H9 (cell line): ENCODE data around the gene ARPC2. TPM values are rescaled to one million over a fixed set of nuclear protein-coding genes. Genes with fewer than 3 reads are reported as not detected.

Source experiments
- DNase-seq: peaks from one replicate; pipeline ENCODE4 v3.0.0-alpha.2; 2017
- H2AFZ ChIP-seq: one replicate; pipeline ENCODE4 v1.6.1; 2013; ENCODE audit warnings: mild to moderate bottlenecking, low read length, control low read depth, moderate library complexity
- H2AK5ac ChIP-seq: 2 replicates; pipeline ENCODE4 v1.6.1; 2013; ENCODE audit warnings: low read length, control low read depth, mixed read lengths; ENCODE audit not compliant: insufficient read length
- H2BK120ac ChIP-seq: one replicate; pipeline ENCODE4 v1.6.1; 2013; ENCODE audit warnings: low read depth, mild to moderate bottlenecking, low read length, control low read depth, inconsistent platforms; ENCODE audit not compliant: poor library complexity, severe bottlenecking
- H2BK12ac ChIP-seq: 2 replicates; pipeline ENCODE4 v1.6.1; 2013; ENCODE audit warnings: low read length, control low read depth, mixed read lengths, low read depth; ENCODE audit not compliant: insufficient read length
- H2BK15ac ChIP-seq: 2 replicates; pipeline ENCODE4 v1.6.1; 2013; ENCODE audit warnings: low read depth, low read length, control low read depth
- H2BK20ac ChIP-seq: one replicate; pipeline ENCODE4 v1.6.1; 2013; ENCODE audit warnings: low read depth, mild to moderate bottlenecking, low read length, control low read depth, inconsistent platforms; ENCODE audit not compliant: poor library complexity, severe bottlenecking
- H2BK5ac ChIP-seq: 2 replicates; pipeline ENCODE4 v1.6.1; 2013; ENCODE audit warnings: low read length, control low read depth, mixed read lengths; ENCODE audit not compliant: insufficient read length
- H3K14ac ChIP-seq: 2 replicates; pipeline ENCODE4 v1.6.1; 2013; ENCODE audit warnings: low read length, control low read depth; ENCODE audit not compliant: insufficient read depth
- H3K18ac ChIP-seq: 2 replicates; pipeline ENCODE4 v1.6.1; 2013; ENCODE audit warnings: low read depth, mild to moderate bottlenecking, mixed read lengths, low read length, control low read depth; ENCODE audit not compliant: insufficient read length
- H3K23ac ChIP-seq: 2 replicates; pipeline ENCODE4 v1.6.1; 2013; ENCODE audit warnings: low read length, control low read depth, mixed read lengths, low read depth; ENCODE audit not compliant: insufficient read length
- H3K23me2 ChIP-seq: 2 replicates; pipeline ENCODE4 v1.6.1; 2013; ENCODE audit warnings: low read depth, mild to moderate bottlenecking, mixed read lengths, low read length, control low read depth; ENCODE audit not compliant: insufficient read length, poor library complexity, severe bottlenecking
- H3K27ac ChIP-seq: 2 replicates; pipeline ENCODE4 v1.5.1; 2013; ENCODE audit warnings: low read length, control low read depth, mixed read lengths, low read depth; ENCODE audit not compliant: insufficient read length
- H3K27me3 ChIP-seq: 2 replicates; pipeline ENCODE4 v1.6.1; 2013; ENCODE audit warnings: low read length, control low read depth, inconsistent platforms; ENCODE audit not compliant: insufficient read depth
- H3K4ac ChIP-seq: 2 replicates; pipeline ENCODE4 v1.6.1; 2013; ENCODE audit warnings: low read depth, mild to moderate bottlenecking, control low read depth, inconsistent platforms, low read length, moderate library complexity
- H3K4me1 ChIP-seq: 2 replicates; pipeline ENCODE4 v1.6.1; 2013; ENCODE audit warnings: low read length, control low read depth, inconsistent platforms; ENCODE audit not compliant: insufficient read depth
- H3K4me2 ChIP-seq: 2 replicates; pipeline ENCODE4 v1.6.1; 2013; ENCODE audit warnings: low read length, control low read depth, mixed read lengths; ENCODE audit not compliant: insufficient read length, insufficient read depth
- H3K56ac ChIP-seq: 2 replicates; pipeline ENCODE4 v1.6.1; 2013; ENCODE audit warnings: low read depth, mild to moderate bottlenecking, mixed read lengths, low read length, control low read depth; ENCODE audit not compliant: insufficient read length
- H3K79me1 ChIP-seq: 2 replicates; pipeline ENCODE4 v1.6.1; 2013; ENCODE audit warnings: low read depth, mild to moderate bottlenecking, moderate library complexity, low read length, control low read depth, inconsistent platforms; ENCODE audit not compliant: insufficient read depth, poor library complexity, severe bottlenecking
- H3K79me2 ChIP-seq: 2 replicates; pipeline ENCODE4 v1.6.1; 2013; ENCODE audit warnings: low read length, control low read depth, inconsistent platforms; ENCODE audit not compliant: insufficient read depth
- H3K9ac ChIP-seq: 2 replicates; pipeline ENCODE4 v1.6.1; 2013; ENCODE audit warnings: low read length, control low read depth, mixed read lengths; ENCODE audit not compliant: insufficient read length; ENCODE audit errors: extremely low read depth
- H3K9me3 ChIP-seq: one replicate; pipeline ENCODE4 v1.6.1; 2013; ENCODE audit warnings: low read depth, low read length, inconsistent platforms; ENCODE audit not compliant: control insufficient read depth
- H3T11ph ChIP-seq: one replicate; pipeline ENCODE4 v1.6.1; 2013; ENCODE audit warnings: mild to moderate bottlenecking, low read length, control low read depth, inconsistent platforms
- H4K20me1 ChIP-seq: one replicate; pipeline ENCODE4 v1.6.1; 2013; ENCODE audit not compliant: control insufficient read depth, insufficient read length, insufficient read depth
- H4K5ac ChIP-seq: 2 replicates; pipeline ENCODE4 v1.6.1; 2013; ENCODE audit warnings: low read depth, mild to moderate bottlenecking, mixed read lengths, low read length, control low read depth; ENCODE audit not compliant: insufficient read length
- H4K8ac ChIP-seq: replicated peaks from 2 replicates; pipeline ENCODE4 v1.6.1; 2013; ENCODE audit warnings: low read length, control low read depth, mixed read lengths, low read depth; ENCODE audit not compliant: insufficient read length
- H4K91ac ChIP-seq: 2 replicates; pipeline ENCODE4 v1.6.1; 2013; ENCODE audit warnings: low read depth, mild to moderate bottlenecking, moderate library complexity, mixed read lengths, low read length, control low read depth; ENCODE audit not compliant: insufficient read length
- H3K27ac Mint-ChIP-seq, 3 experiments: 2 replicates in 2 of 3; 3 replicates in 1 of 3; pipeline ENCODE4 v1.8.0; 2020 to 2021; ENCODE audit warnings: mixed read lengths in 3 of 3, mild to moderate bottlenecking in 1 of 3, moderate library complexity in 1 of 3
- H3K27me3 Mint-ChIP-seq: 2 replicates; pipeline ENCODE4 v1.8.0; 2021; ENCODE audit warnings: low read depth, mild to moderate bottlenecking, moderate library complexity, mixed read lengths
- H3K36me3 Mint-ChIP-seq, 3 experiments: 2 replicates in 2 of 3; 3 replicates in 1 of 3; pipeline ENCODE4 v1.8.0; 2020 to 2021; ENCODE audit warnings: low read depth in 3 of 3, mixed read lengths in 3 of 3; ENCODE audit not compliant: insufficient read depth in 1 of 3
- H3K4me1 Mint-ChIP-seq, 2 experiments: 2 replicates each; pipeline ENCODE4 v1.8.0; 2020; ENCODE audit warnings: mixed read lengths in 2 of 2
- H3K4me3 Mint-ChIP-seq, 2 experiments: 2 replicates in 1 of 2; 3 replicates in 1 of 2; pipeline ENCODE4 v1.8.0; 2020 to 2021; ENCODE audit warnings: mild to moderate bottlenecking in 2 of 2, mixed read lengths in 2 of 2, moderate library complexity in 1 of 2
- H3K9me3 Mint-ChIP-seq, 2 experiments: 2 replicates in 1 of 2; 3 replicates in 1 of 2; pipeline ENCODE4 v1.8.0; 2020; ENCODE audit warnings: mild to moderate bottlenecking in 2 of 2, mixed read lengths in 2 of 2, moderate library complexity in 1 of 2
- WGBS: extraction: QIAGEN DNeasy Blood & Tissue Kit; methylation state at CpG from one replicate; pipeline ENCODE4 v1.1.7; 2013; ENCODE audit warnings: missing lambda C conversion rate, low lambda C conversion rate, mixed read lengths; ENCODE audit not compliant: insufficient read length; ENCODE audit errors: extremely low coverage; 5-methylcytosine and 5-hydroxymethylcytosine counted together
- microRNA-seq: library from miRNA; unstranded; fragments of <30 nt; microRNA quantifications from one replicate; pipeline ENCODE4, GENCODE V29; 2020; ENCODE audit warnings: borderline microRNAs expressed
- total RNA-seq: library from RNA; stranded (reverse); gene quantifications from 2 replicates; pipeline ENCODE4 v1.2.1, GENCODE V29; 2021
- TF ChIP-seq, protein P1 (sequence below): fragments of 200-600 bp; sonication (generic); conservative IDR thresholded peaks from 3 replicates; pipeline ENCODE4 v1.8.0; 2021; ENCODE audit warnings: antibody characterized with exemption, mild to moderate bottlenecking

ARPC2 gene
- total RNA-seq, 1 experiment from 2014 or later = 197 TPM

- peaks cover 6 to 9% of the 10 kb centered on the region in 2 experiments for H3K4me1 Mint-ChIP-seq
- no peaks in the 10 kb centered on the region for H3K79me2 ChIP-seq
- H3K36me3 Mint-ChIP-seq = no peaks in the 10 kb centered on the region; a peak in 1 of 7 replicates
- H3K27ac Mint-ChIP-seq = 0 out of 7 replicates have a peak overlapping the region, but pooled peaks of 1 of the 3 experiments have one; percentile 5
- peak; percentile 88 for DNase-seq
- no peak overlapping the region for H3K23ac ChIP-seq
- no peak overlapping the region for H2BK20ac ChIP-seq
- H2AFZ ChIP-seq = no peak overlapping the region
- no peak overlapping the region for H3T11ph ChIP-seq
- H3K23me2 ChIP-seq = no peaks in the 10 kb centered on the region
- no peak overlapping the region for H2BK120ac ChIP-seq
- H3K9ac ChIP-seq = no peak overlapping the region
- no peak overlapping the region for H2AK5ac ChIP-seq
- no peaks in the 10 kb centered on the region for H3K4me1 ChIP-seq
- H3K56ac ChIP-seq = no peak overlapping the region
- H4K5ac ChIP-seq = no peak overlapping the region
- no peaks in the 10 kb centered on the region for H3K27me3 ChIP-seq
- no peaks in the 10 kb centered on the region for H3K9me3 Mint-ChIP-seq
- H3K4me2 ChIP-seq = no peak overlapping the region
- H3K27ac ChIP-seq = no peak overlapping the region
- H4K8ac ChIP-seq = no peak overlapping the region
- H3K9me3 ChIP-seq = no peaks in the 10 kb centered on the region
- no peak overlapping the region for H2BK15ac ChIP-seq
- no peak overlapping the region for H4K91ac ChIP-seq
- no CpG with 5 or more reads among the region's 9 CpGs for WGBS
- H3K14ac ChIP-seq = no peak overlapping the region
- no peaks in the 10 kb centered on the region for H3K79me1 ChIP-seq
- no peak overlapping the region for H2BK5ac ChIP-seq
- no peak overlapping the region for H2BK12ac ChIP-seq
- H4K20me1 ChIP-seq = no peaks in the 10 kb centered on the region
- no peak overlapping the region for H3K4ac ChIP-seq
- H3K18ac ChIP-seq = no peak overlapping the region
- peaks cover 3% of the 10 kb centered on the region for H3K27me3 Mint-ChIP-seq
- no peak overlapping the region for H3K4me3 Mint-ChIP-seq
- TF ChIP-seq, protein P1, sequence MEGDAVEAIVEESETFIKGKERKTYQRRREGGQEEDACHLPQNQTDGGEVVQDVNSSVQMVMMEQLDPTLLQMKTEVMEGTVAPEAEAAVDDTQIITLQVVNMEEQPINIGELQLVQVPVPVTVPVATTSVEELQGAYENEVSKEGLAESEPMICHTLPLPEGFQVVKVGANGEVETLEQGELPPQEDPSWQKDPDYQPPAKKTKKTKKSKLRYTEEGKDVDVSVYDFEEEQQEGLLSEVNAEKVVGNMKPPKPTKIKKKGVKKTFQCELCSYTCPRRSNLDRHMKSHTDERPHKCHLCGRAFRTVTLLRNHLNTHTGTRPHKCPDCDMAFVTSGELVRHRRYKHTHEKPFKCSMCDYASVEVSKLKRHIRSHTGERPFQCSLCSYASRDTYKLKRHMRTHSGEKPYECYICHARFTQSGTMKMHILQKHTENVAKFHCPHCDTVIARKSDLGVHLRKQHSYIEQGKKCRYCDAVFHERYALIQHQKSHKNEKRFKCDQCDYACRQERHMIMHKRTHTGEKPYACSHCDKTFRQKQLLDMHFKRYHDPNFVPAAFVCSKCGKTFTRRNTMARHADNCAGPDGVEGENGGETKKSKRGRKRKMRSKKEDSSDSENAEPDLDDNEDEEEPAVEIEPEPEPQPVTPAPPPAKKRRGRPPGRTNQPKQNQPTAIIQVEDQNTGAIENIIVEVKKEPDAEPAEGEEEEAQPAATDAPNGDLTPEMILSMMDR = peak; percentile 98
Measured at GRCh38 chr2:218301176-218301819, 84.3 kb downstream of the ARPC2 start.

Small RNA genes lying within 50 kb of the gene (microRNA-seq; reads per million reads assigned to microRNA genes)
- not detected for gene MIR6513

Other genes starting within 250 kb of the ARPC2 start
- gene TNS1, start 214.2 kb upstream of the ARPC2 start, total RNA-seq = 3.2 and 3.4 TPM in 2 replicates
- 0.44 and 0.66 TPM in 2 replicates for gene RUFY4, start 147.9 kb upstream of the ARPC2 start, total RNA-seq
- 0.59 and 0.83 TPM in 2 replicates for gene CXCR2, start 91.2 kb upstream of the ARPC2 start, total RNA-seq
- not detected in 2 replicates for gene CXCR1, start 50.2 kb upstream of the ARPC2 start, total RNA-seq
- 0.37 and 0.44 TPM in 2 replicates for gene GPBAR1, start 43.8 kb downstream of the ARPC2 start, total RNA-seq
- 103 and 106 TPM in 2 replicates for gene AAMP, start 52.9 kb downstream of the ARPC2 start, total RNA-seq
- 31.6 and 32.3 TPM in 2 replicates for gene PNKD, start 53.3 kb downstream of the ARPC2 start, total RNA-seq
- gene TMBIM1, start 75.3 kb downstream of the ARPC2 start, total RNA-seq = 17.4 and 20.1 TPM in 2 replicates
- not detected in 2 replicates for gene CATIP, start 139.7 kb downstream of the ARPC2 start, total RNA-seq
- 0.04 and 0.11 TPM in 2 replicates for gene SLC11A1, start 165.1 kb downstream of the ARPC2 start, total RNA-seq
- 52.3 and 56.6 TPM in 2 replicates for gene CTDSP1, start 182.7 kb downstream of the ARPC2 start, total RNA-seq
- gene VIL1, start 201.9 kb downstream of the ARPC2 start, total RNA-seq = 4.0 and 4.2 TPM in 2 replicates